HFF-Myc (cell line): Measurements from ENCODE around the gene KRTAP22-1.

Experiments used
- DNase-seq: peaks from one replicate; pipeline ENCODE4 v3.0.0-alpha.2; 2011; ENCODE audit warnings: low read depth; ENCODE audit errors: extremely low read depth
- H3K4me3 ChIP-seq: replicated peaks from 2 replicates; pipeline ENCODE4 v1.5.1; 2011; ENCODE audit warnings: low read depth, mild to moderate bottlenecking, control low read depth, low read length
- TF ChIP-seq, protein P1 (sequence below): IDR thresholded peaks from 2 replicates; pipeline ENCODE4 v1.5.1; 2012; ENCODE audit warnings: mild to moderate bottlenecking, low read depth, low read length, control low read depth; ENCODE audit errors: missing control alignments

KRTAP22-1 gene

GRCh38 chr21:30567617-30568016 is 33.3 kb upstream of the KRTAP22-1 start:
- H3K4me3 ChIP-seq = no peak overlapping the region
- TF ChIP-seq, protein P1, sequence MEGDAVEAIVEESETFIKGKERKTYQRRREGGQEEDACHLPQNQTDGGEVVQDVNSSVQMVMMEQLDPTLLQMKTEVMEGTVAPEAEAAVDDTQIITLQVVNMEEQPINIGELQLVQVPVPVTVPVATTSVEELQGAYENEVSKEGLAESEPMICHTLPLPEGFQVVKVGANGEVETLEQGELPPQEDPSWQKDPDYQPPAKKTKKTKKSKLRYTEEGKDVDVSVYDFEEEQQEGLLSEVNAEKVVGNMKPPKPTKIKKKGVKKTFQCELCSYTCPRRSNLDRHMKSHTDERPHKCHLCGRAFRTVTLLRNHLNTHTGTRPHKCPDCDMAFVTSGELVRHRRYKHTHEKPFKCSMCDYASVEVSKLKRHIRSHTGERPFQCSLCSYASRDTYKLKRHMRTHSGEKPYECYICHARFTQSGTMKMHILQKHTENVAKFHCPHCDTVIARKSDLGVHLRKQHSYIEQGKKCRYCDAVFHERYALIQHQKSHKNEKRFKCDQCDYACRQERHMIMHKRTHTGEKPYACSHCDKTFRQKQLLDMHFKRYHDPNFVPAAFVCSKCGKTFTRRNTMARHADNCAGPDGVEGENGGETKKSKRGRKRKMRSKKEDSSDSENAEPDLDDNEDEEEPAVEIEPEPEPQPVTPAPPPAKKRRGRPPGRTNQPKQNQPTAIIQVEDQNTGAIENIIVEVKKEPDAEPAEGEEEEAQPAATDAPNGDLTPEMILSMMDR = no peak
- DNase-seq = no peak

DNA sequence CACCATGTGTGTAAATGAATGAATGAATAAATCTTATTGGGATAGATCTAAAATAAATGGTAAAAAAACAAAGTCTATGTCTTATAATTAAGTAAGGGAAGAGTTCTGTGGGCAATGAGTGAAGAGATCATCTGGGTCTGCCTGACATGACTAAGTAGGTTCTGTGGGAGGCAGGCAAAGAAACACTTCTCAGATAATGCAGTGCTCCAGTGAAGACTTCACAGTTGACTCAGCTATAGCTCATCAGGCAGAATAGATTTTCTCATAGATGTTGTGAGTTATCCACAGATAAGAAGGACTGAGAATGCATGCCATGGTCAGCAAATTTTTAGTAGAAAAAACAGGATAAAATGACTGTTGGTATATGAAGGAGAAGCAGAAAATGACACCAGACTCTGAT is 23.1 kb upstream of the KRTAP22-1 start:
- H3K4me3 ChIP-seq = no peak overlapping the region
- no peak for DNase-seq
- TF ChIP-seq, protein P1 = no peak

- DNase-seq = no peak
- TF ChIP-seq, protein P1 = no peak
- H3K4me3 ChIP-seq = no peak overlapping the region
Observed at GRCh38 chr21:30579346-30579745, 21.5 kb upstream of the KRTAP22-1 start.

- no peak overlapping the region for H3K4me3 ChIP-seq
- DNase-seq = no peak
- TF ChIP-seq, protein P1 = no peak
Observed at GRCh38 chr21:30580132-30580531, 20.8 kb upstream of the KRTAP22-1 start.

GRCh38 chr21:30582870-30583269 is 18.0 kb upstream of the KRTAP22-1 start:
- TF ChIP-seq, protein P1 = no peak
- no peak overlapping the region for H3K4me3 ChIP-seq
- DNase-seq = no peak

GRCh38 chr21:30590297-30590696 is 10.6 kb upstream of the KRTAP22-1 start, which contains the start of gene KRTAP22-2:
Gene KRTAP22-2 (minus strand): TSS chr21:30590397.
- DNase-seq = no peak
- H3K4me3 ChIP-seq = no peak within 1 kb of the TSS
- TF ChIP-seq, protein P1 = no peak

DNA sequence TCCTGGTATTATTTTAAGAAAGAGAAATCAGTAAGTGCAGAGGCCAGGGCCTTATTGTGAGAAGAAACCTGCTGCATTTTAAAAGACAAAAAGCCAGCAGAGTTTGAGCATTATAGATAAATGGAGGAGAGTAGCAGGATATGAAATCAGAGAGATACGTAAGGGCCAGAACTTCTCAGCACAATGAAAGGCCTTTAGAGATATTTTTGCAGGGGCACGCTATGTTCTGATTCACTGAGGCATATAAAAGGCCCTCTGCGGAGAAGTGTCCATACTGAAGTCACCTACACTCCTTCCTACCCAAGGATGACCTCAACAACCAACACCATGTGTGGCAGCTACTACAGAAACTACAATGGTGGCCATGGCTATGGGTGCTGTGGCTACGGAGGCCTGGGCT is 8.7 kb upstream of the KRTAP22-1 start, which contains the start of gene KRTAP6-3:
Gene KRTAP6-3 (plus strand): TSS at position 301 of the 400 bp plus-strand sequence. CDS start 6 bp downstream, at position 307.
- H3K4me3 ChIP-seq = no peak within 1 kb of the TSS
- no peak for DNase-seq
- TF ChIP-seq, protein P1 = no peak
